Tibial artery (tissue), 4 donors: ENCODE results near the gene LRRC31.

Experiments
- DNase-seq, 2 donors: peaks; one replicate each; pipeline ENCODE4 v3.0.0-alpha.2; 2019
- H3K27ac ChIP-seq, 2 donors: fragments of 200-600 bp; sonication (generic) in 1 of 2; 1 replicate in 1 of 2; 2 replicates in 1 of 2; pipeline ENCODE4 v1.5.1; 2018 to 2019; ENCODE audit warnings: mild to moderate bottlenecking in 1 of 2
- H3K27me3 ChIP-seq, 2 donors: fragments of 200-600 bp; sonication (generic) in 1 of 2; one replicate each; pipeline versions ENCODE4 v1.5.1 to v1.6.0; 2016 to 2019
- H3K36me3 ChIP-seq, 3 donors: fragments of 200-600 bp; sonication (generic) in 2 of 3; one replicate each; pipeline ENCODE4 v1.5.1; 2016 to 2019; ENCODE audit warnings: mild to moderate bottlenecking in 2 of 3
- H3K4me1 ChIP-seq, 4 donors: fragments of 200-600 bp; sonication (generic) in 2 of 4; 1 replicate in 3 of 4; 2 replicates in 1 of 4; pipeline ENCODE4 v1.5.1; 2016 to 2019
- H3K4me3 ChIP-seq, 2 donors: fragments of 200-600 bp; sonication (generic) in 1 of 2; 1 replicate in 1 of 2; 2 replicates in 1 of 2; pipeline ENCODE4 v1.5.1; 2018 to 2019; ENCODE audit warnings: mild to moderate bottlenecking in 2 of 2
- H3K9me3 ChIP-seq, 3 donors: fragments of 200-600 bp; sonication (generic) in 1 of 3; one replicate each; pipeline ENCODE4 v1.5.1; 2016 to 2019
- CTCF ChIP-seq, 2 experiments: fragments of 200-600 bp in 1 of 2; fragments of 450-650 bp in 1 of 2; IDR thresholded peaks; one replicate each; pipeline ENCODE4 v1.5.1; 2017 to 2019; ENCODE audit warnings: antibody characterized with exemption in 2 of 2, mild to moderate bottlenecking in 1 of 2, moderate library complexity in 1 of 2
- intact Hi-C: fragments of 100-400 bp; cut with DNase I; formaldehyde crosslinking; loops from one replicate; pipeline ENCODE4 v1.15.0; 2023; ENCODE audit warnings: low total_unique reads

Gene LRRC31

GRCh38 chr3:169809230-169809795 lies 60.4 kb downstream of the LRRC31 start:
- Histone ChIP-seq H3K4me1 (peaks cover 0 to 30% (median 10%) of the 10 kb centered on the region in 4 donors), H3K36me3 (peaks cover 0 to 4% (median 0%) of the 10 kb centered on the region in 3 donors), H3K27me3 (no peaks in the 10 kb centered on the region), H3K4me3 (no peak overlapping the region), H3K27ac (no peak overlapping the region), H3K9me3 (no peaks in the 10 kb centered on the region)
- intact Hi-C loops = no loop called here
- no peak for DNase-seq
- TF ChIP-seq CTCF (IDR thresholded peaks at IDR 0.05) = no peak

GRCh38 chr3:169804681-169805080 lies 65.1 kb downstream of the LRRC31 start:
- no peak for TF ChIP-seq CTCF (IDR thresholded peaks at IDR 0.05)
- intact Hi-C loops = no loop called here
- peaks cover 0 to 8% (median 7%) of the 10 kb centered on the region in 3 donors for H3K36me3 ChIP-seq
- H3K4me1 ChIP-seq = no peaks in the 10 kb centered on the region
- H3K9me3 ChIP-seq = no peaks in the 10 kb centered on the region
- H3K27me3 ChIP-seq = no peaks in the 10 kb centered on the region
- no peak for DNase-seq
- H3K27ac ChIP-seq = no peak overlapping the region
- no peak overlapping the region for H3K4me3 ChIP-seq

GRCh38 chr3:169792359-169792758 lies 77.4 kb downstream of the LRRC31 start:
- no peak overlapping the region for H3K27ac ChIP-seq
- no peak overlapping the region for H3K4me3 ChIP-seq
- TF ChIP-seq CTCF (IDR thresholded peaks at IDR 0.05) = no peak
- intact Hi-C loops = no loop called here
- peaks cover 21 to 29% (median 23%) of the 10 kb centered on the region in 3 donors for H3K36me3 ChIP-seq
- no peaks in the 10 kb centered on the region for H3K4me1 ChIP-seq
- no peak for DNase-seq
- H3K9me3 ChIP-seq = no peaks in the 10 kb centered on the region
- H3K27me3 ChIP-seq = no peaks in the 10 kb centered on the region

GRCh38 chr3:169790687-169791429 lies 78.9 kb downstream of the LRRC31 start:
- Histone ChIP-seq H3K27me3 (no peaks in the 10 kb centered on the region), H3K4me3 (no peak overlapping the region), H3K36me3 (peaks cover 27 to 40% (median 35%) of the 10 kb centered on the region in 3 donors), H3K27ac (no peak overlapping the region), H3K9me3 (no peaks in the 10 kb centered on the region), H3K4me1 (no peaks in the 10 kb centered on the region)
- intact Hi-C loops = no loop called here
- no peak for DNase-seq
- no peak for TF ChIP-seq CTCF (IDR thresholded peaks at IDR 0.05)

GRCh38 chr3:169790219-169790618 lies 79.5 kb downstream of the LRRC31 start:
- no peak for DNase-seq
- Histone ChIP-seq H3K36me3 (peaks cover 34 to 47% (median 41%) of the 10 kb centered on the region in 3 donors), H3K4me1 (no peaks in the 10 kb centered on the region), H3K4me3 (no peak overlapping the region), H3K27ac (no peak overlapping the region), H3K27me3 (no peaks in the 10 kb centered on the region), H3K9me3 (no peaks in the 10 kb centered on the region)
- TF ChIP-seq CTCF (IDR thresholded peaks at IDR 0.05) = no peak
- intact Hi-C loops = no loop called here
